Inferior parietal cortex (tissue), 1 donor: ENCODE data around the gene CHAC2.
"Not testable (repeated sequence)": the region's sequence is repeated elsewhere in the genome, so short reads cannot be mapped to it uniquely, and the experiment has no call there.

ENCODE experiments used
- DNase-seq: peaks from one replicate; pipeline ENCODE4 v3.0.0-alpha.2; 2016; ENCODE audit errors: extremely low spot score

The CHAC2 gene

GRCh38 chr2:53778536-53779162 is 11.0 kb downstream of the CHAC2 start:
- no peak for DNase-seq

- no peak for DNase-seq
These were observed 12.5 kb downstream of the CHAC2 start for GRCh38 chr2:53780056-53780455.

- DNase-seq, result no peak
These were observed 15.1 kb downstream of the CHAC2 start for GRCh38 chr2:53782676-53783075.

GRCh38 chr2:53784436-53784835 is 16.8 kb downstream of the CHAC2 start:
- no peak for DNase-seq

GRCh38 chr2:53785366-53785765 is 17.8 kb downstream of the CHAC2 start:
- no peak for DNase-seq

- peak; percentile 56 for DNase-seq
These were observed 18.7 kb downstream of the CHAC2 start for GRCh38 chr2:53786352-53786704.

- peak; percentile 92 for DNase-seq
These were observed 19.4 kb downstream of the CHAC2 start, which contains the start of the genes ASB3 and ERLEC1 for GRCh38 chr2:53786705-53787613. Gene ASB3, minus strand, starts transcription at chr2:53786953. Its CDS starts 21,381 bp downstream, at chr2:53765572. Gene ERLEC1, plus strand, starts transcription at chr2:53787044. Its CDS starts 167 bp downstream, at chr2:53787211.

GRCh38 chr2:53787614-53788289 is 20.1 kb downstream of the CHAC2 start:
- DNase-seq, result peak; percentile 32

GRCh38 chr2:53793261-53793660 is 25.7 kb downstream of the CHAC2 start:
- no peak for DNase-seq

- no peak for DNase-seq
These were observed 26.2 kb downstream of the CHAC2 start for GRCh38 chr2:53793821-53794220.

GRCh38 chr2:53801547-53801946 is 33.9 kb downstream of the CHAC2 start:
- no peak for DNase-seq

GRCh38 chr2:53802617-53803151 is 35.1 kb downstream of the CHAC2 start:
- no peak for DNase-seq

GRCh38 chr2:53811601-53812000 is 44.0 kb downstream of the CHAC2 start:
- DNase-seq, result no peak

GRCh38 chr2:53813151-53813550 is 45.5 kb downstream of the CHAC2 start:
- no peak for DNase-seq

- no peak for DNase-seq
These were observed 51.3 kb downstream of the CHAC2 start for GRCh38 chr2:53818854-53819435.

GRCh38 chr2:53819634-53820033 is 52.0 kb downstream of the CHAC2 start:
- no peak for DNase-seq

GRCh38 chr2:53820048-53820447 is 52.4 kb downstream of the CHAC2 start:
- no peak for DNase-seq

GRCh38 chr2:53820711-53821110 is 53.1 kb downstream of the CHAC2 start:
- no peak for DNase-seq

- no peak for DNase-seq
These were observed 54.2 kb downstream of the CHAC2 start for GRCh38 chr2:53821810-53822209.

GRCh38 chr2:53823639-53824038 is 56.0 kb downstream of the CHAC2 start:
- not testable (repeated sequence) for DNase-seq
